RWPE2 (cell line): ENCODE data around the gene PTOV1.

ENCODE experiments used
- ATAC-seq: fragments of 200-7000 bp; cut with Tn5 transposase; 3 replicates; pipeline ENCODE4 v1.9.1; 2021; ENCODE audit warnings: low read depth
- DNase-seq: peaks from one replicate; pipeline ENCODE4 v3.0.0-alpha.2; 2020; ENCODE audit warnings: low spot score
- H3K27ac ChIP-seq: fragments of 450-650 bp; 2 replicates; pipeline ENCODE4 v1.5.1; 2017; ENCODE audit warnings: mild to moderate bottlenecking; ENCODE audit not compliant: poor library complexity, severe bottlenecking
- H3K27me3 ChIP-seq: fragments of 250-450 bp; sonication (Bioruptor Pico); 2 replicates; pipeline ENCODE4 v1.5.1; 2021; ENCODE audit warnings: mild to moderate bottlenecking, moderate library complexity; ENCODE audit not compliant: insufficient read depth, poor library complexity, severe bottlenecking
- H3K36me3 ChIP-seq: fragments of 250-450 bp; sonication (Bioruptor Pico); 2 replicates; pipeline ENCODE4 v1.5.1; 2020; ENCODE audit warnings: low read depth, mild to moderate bottlenecking, moderate library complexity
- H3K4me1 ChIP-seq: fragments of 250-450 bp; sonication (Bioruptor Pico); 2 replicates; pipeline ENCODE4 v1.5.1; 2021; ENCODE audit warnings: mild to moderate bottlenecking, moderate library complexity; ENCODE audit not compliant: insufficient read depth, poor library complexity, severe bottlenecking
- H3K4me3 ChIP-seq: fragments of 250-450 bp; sonication (Bioruptor Pico); 2 replicates; pipeline ENCODE4 v1.5.1; 2021; ENCODE audit warnings: mild to moderate bottlenecking, moderate library complexity; ENCODE audit not compliant: severe bottlenecking
- H3K9me3 ChIP-seq: fragments of 250-450 bp; sonication (Bioruptor Pico); 2 replicates; pipeline ENCODE4 v1.5.1; 2021; ENCODE audit warnings: mild to moderate bottlenecking, moderate library complexity; ENCODE audit not compliant: severe bottlenecking
- TF ChIP-seq, protein P1 (sequence below): fragments of 450-650 bp; IDR thresholded peaks from one replicate; pipeline ENCODE4 v1.5.1; 2017; ENCODE audit warnings: mild to moderate bottlenecking, moderate library complexity; ENCODE audit not compliant: poor library complexity, severe bottlenecking

PTOV1 gene

DNA sequence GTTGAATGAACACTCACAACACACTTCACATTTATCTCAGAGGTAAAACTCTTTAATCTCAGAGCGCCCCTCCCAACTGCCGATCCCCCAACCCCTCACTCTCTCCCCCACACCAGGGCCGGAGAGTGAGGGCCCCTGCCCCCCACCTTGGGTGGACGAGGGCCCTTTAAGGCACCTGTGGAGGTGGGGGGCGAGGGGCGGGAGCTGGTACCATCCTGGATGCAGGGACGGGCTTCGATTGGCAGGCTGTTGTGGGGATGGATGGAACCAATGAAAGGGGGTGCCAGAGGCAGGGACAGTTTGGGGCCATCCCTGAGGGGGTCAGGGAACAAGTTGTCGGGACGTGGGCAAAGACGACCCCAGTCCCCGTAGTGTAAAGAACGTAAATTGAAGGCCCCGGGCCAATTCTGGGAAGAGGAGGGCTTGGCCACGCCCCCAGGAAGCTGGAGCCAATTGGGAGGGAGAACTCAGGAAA is 18.1 kb downstream of the PTOV1 start:
- H3K27ac ChIP-seq, result peak overlapping the region; percentile 83
- H3K4me3 ChIP-seq, result peak overlapping the region; percentile 32
- TF ChIP-seq, protein P1, sequence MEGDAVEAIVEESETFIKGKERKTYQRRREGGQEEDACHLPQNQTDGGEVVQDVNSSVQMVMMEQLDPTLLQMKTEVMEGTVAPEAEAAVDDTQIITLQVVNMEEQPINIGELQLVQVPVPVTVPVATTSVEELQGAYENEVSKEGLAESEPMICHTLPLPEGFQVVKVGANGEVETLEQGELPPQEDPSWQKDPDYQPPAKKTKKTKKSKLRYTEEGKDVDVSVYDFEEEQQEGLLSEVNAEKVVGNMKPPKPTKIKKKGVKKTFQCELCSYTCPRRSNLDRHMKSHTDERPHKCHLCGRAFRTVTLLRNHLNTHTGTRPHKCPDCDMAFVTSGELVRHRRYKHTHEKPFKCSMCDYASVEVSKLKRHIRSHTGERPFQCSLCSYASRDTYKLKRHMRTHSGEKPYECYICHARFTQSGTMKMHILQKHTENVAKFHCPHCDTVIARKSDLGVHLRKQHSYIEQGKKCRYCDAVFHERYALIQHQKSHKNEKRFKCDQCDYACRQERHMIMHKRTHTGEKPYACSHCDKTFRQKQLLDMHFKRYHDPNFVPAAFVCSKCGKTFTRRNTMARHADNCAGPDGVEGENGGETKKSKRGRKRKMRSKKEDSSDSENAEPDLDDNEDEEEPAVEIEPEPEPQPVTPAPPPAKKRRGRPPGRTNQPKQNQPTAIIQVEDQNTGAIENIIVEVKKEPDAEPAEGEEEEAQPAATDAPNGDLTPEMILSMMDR, result no peak
- DNase-seq, result no peak
- H3K9me3 ChIP-seq, result no peaks in the 10 kb centered on the region
- peak; percentile 11 for ATAC-seq
- H3K36me3 ChIP-seq, result peaks cover 25% of the 10 kb centered on the region
- H3K4me1 ChIP-seq, result peaks cover 15% of the 10 kb centered on the region
- no peaks in the 10 kb centered on the region for H3K27me3 ChIP-seq

GRCh38 chr19:49869484-49870308 is 18.7 kb downstream of the PTOV1 start:
- H3K27ac ChIP-seq, result peak overlapping the region; percentile 83
- peaks cover 15% of the 10 kb centered on the region for H3K4me1 ChIP-seq
- no peaks in the 10 kb centered on the region for H3K27me3 ChIP-seq
- H3K9me3 ChIP-seq, result no peaks in the 10 kb centered on the region
- TF ChIP-seq, protein P1, result no peak
- H3K4me3 ChIP-seq, result peak overlapping the region; percentile 43
- peaks cover 18% of the 10 kb centered on the region for H3K36me3 ChIP-seq
- DNase-seq, result peak; percentile 93
- peak; percentile 75 for ATAC-seq

DNA sequence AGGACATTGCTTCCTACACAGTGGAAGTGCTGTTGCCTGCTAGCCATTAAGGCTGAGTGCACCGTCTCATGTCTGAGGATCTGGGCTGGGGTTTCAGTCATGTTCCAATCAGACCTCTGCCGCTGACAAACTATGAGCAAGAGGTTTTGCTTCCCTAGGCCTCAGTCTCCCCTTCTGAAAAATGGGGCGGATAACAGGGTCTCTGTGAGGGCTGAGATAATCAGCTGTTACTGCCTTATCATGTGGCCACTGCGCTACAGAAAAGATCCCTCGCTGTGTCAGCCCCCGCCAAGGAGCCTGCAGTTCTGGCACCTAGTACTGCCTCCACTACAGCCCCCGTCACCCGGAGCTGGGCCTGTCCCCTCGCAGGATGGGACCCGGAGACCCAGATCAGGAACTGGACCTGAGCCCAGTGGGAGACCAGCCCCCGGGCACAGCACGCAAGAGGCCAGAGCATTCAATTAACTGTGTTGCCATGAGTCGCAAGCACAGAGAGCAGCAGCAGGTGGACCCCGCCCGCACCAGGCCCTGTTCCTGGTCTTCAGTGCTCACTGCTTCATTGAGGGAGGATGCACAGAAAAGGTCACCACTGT is 19.4 kb downstream of the PTOV1 start:
- TF ChIP-seq, protein P1, result no peak
- H3K4me1 ChIP-seq, result peaks cover 15% of the 10 kb centered on the region
- ATAC-seq, result no peak
- H3K9me3 ChIP-seq, result no peaks in the 10 kb centered on the region
- H3K27ac ChIP-seq, result peak overlapping the region; percentile 83
- peak overlapping the region; percentile 43 for H3K4me3 ChIP-seq
- DNase-seq, result no peak
- no peaks in the 10 kb centered on the region for H3K27me3 ChIP-seq
- H3K36me3 ChIP-seq, result peaks cover 12% of the 10 kb centered on the region

- H3K27me3 ChIP-seq, result no peaks in the 10 kb centered on the region
- TF ChIP-seq, protein P1, result no peak
- H3K36me3 ChIP-seq, result peaks cover 5% of the 10 kb centered on the region; the same call in 1 of the 2 replicates
- H3K27ac ChIP-seq, result no peak overlapping the region
- DNase-seq (no peak), ATAC-seq (no peak)
- H3K4me3 ChIP-seq, result no peak overlapping the region
- H3K9me3 ChIP-seq, result no peaks in the 10 kb centered on the region
- H3K4me1 ChIP-seq, result peaks cover 5% of the 10 kb centered on the region
Observed at GRCh38 chr19:49871349-49871985, 20.5 kb downstream of the PTOV1 start.
